Memory B cell (primary cell): ENCODE data around the gene AMOTL2.

ENCODE experiments used
- ATAC-seq: fragments of 150-1000 bp; cut with Tn5 transposase; 2 replicates; pipeline ENCODE4 v1.10.0; 2021; ENCODE audit warnings: low read depth, mild to moderate bottlenecking, moderate library complexity
- DNase-seq, 2 donors: peaks; one replicate each; pipeline ENCODE4 v3.0.0; 2022; ENCODE audit warnings: low spot score in 2 of 2
- H3K27ac Mint-ChIP-seq: one replicate; pipeline ENCODE4 v1.8.0; 2022; ENCODE audit warnings: mild to moderate bottlenecking, moderate library complexity, mixed read lengths
- H3K27me3 Mint-ChIP-seq: one replicate; pipeline ENCODE4 v1.8.0; 2022; ENCODE audit warnings: mixed read lengths
- H3K36me3 Mint-ChIP-seq: one replicate; pipeline ENCODE4 v1.8.0; 2022; ENCODE audit warnings: mild to moderate bottlenecking, mixed read lengths
- H3K4me1 Mint-ChIP-seq: one replicate; pipeline ENCODE4 v1.8.0; 2022; ENCODE audit warnings: mixed read lengths
- H3K4me3 Mint-ChIP-seq: one replicate; pipeline ENCODE4 v1.8.0; 2022; ENCODE audit warnings: mild to moderate bottlenecking, moderate library complexity, mixed read lengths
- H3K9me3 Mint-ChIP-seq: one replicate; pipeline ENCODE4 v1.8.0; 2022; ENCODE audit warnings: mixed read lengths

AMOTL2 gene

DNA sequence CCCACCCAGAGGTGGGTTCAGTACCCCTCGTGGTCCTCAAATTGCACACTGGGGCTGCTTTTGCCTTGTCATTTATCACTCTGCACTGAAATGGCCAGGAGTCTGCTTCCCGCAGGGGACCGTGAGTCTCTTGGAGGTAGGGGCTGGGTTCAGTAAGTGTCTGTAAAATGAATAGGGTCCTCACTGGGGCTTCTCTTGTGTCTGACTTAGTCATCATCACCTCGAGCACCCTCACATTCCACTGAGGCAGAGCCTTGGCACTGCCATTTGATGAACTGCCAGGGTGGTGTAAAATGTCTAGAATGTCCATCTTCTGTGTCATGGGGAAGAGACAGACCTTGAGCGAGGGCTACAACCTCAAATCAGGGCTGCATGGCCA, 62.6 kb downstream of the AMOTL2 start:
- H3K4me1 Mint-ChIP-seq, result peaks cover 6% of the 10 kb centered on the region
- H3K27ac Mint-ChIP-seq, result no peak overlapping the region
- H3K4me3 Mint-ChIP-seq, result no peak overlapping the region
- no peak for DNase-seq
- no peaks in the 10 kb centered on the region for H3K36me3 Mint-ChIP-seq
- H3K9me3 Mint-ChIP-seq, result no peaks in the 10 kb centered on the region
- no peak for ATAC-seq
- peaks cover 20% of the 10 kb centered on the region for H3K27me3 Mint-ChIP-seq

DNA sequence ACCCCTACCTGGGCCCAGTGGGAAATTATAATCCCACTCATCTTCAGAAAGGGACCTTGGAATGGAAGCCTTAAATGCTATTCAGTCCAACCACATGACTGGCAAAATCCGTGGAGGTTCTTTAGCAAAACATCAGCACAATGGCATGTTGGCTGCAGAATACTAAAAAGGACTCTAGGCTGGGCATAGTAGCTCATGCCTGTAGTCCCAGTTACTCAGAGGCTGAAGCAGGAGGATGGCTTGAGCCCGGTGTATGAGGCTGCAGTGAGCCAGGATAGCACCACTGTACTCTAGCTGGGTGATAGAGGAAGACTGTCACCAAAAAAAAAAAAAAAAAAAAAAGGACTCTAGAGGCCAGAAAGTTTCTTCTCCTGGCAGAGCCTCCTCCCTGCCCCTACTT, 63.0 kb downstream of the AMOTL2 start:
- ATAC-seq (no peak), DNase-seq (no peak)
- H3K27me3 Mint-ChIP-seq, result peaks cover 20% of the 10 kb centered on the region
- peaks cover 6% of the 10 kb centered on the region for H3K4me1 Mint-ChIP-seq
- no peaks in the 10 kb centered on the region for H3K9me3 Mint-ChIP-seq
- H3K27ac Mint-ChIP-seq, result no peak overlapping the region
- no peaks in the 10 kb centered on the region for H3K36me3 Mint-ChIP-seq
- no peak overlapping the region for H3K4me3 Mint-ChIP-seq

DNA sequence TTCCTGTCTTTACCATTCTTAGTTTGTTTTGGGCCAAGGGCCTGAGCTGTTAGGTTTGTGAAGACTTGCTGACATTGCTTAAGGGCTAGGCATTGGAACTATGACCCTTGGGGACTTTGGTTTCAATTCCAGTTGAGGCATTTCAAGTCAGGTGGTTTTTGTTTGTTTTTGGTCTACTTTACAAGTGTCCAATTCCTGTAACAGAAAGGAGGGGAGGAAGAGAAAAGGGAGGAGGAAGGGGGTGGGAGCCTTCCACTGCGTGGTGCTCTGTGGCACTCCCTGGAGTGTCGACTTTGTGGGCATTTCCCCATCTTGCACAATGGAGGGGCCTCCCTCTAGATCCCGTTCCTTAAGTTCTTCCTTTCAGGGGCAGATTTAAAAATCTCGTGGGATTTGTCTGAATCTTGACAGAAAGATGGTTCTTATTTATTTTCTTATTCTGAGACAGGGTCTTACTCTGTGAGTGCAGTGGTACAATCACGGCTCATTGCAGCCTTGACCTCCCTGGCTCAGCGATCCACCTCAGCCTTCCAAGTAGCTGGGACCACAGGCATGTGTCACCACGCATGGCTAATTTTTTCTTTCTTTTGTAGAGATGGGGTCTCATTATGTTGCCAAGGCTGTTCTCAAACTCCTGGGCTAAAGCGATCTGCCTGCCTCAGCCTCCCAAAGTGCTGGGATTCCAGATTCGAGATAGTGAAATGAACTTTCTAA, 64.1 kb downstream of the AMOTL2 start:
- Mint-ChIP-seq H3K4me3 (no peak overlapping the region), H3K27me3 (peaks cover 20% of the 10 kb centered on the region), H3K27ac (no peak overlapping the region), H3K9me3 (no peaks in the 10 kb centered on the region), H3K36me3 (no peaks in the 10 kb centered on the region), H3K4me1 (peaks cover 6% of the 10 kb centered on the region)
- ATAC-seq (no peak), DNase-seq (no peak)

DNA sequence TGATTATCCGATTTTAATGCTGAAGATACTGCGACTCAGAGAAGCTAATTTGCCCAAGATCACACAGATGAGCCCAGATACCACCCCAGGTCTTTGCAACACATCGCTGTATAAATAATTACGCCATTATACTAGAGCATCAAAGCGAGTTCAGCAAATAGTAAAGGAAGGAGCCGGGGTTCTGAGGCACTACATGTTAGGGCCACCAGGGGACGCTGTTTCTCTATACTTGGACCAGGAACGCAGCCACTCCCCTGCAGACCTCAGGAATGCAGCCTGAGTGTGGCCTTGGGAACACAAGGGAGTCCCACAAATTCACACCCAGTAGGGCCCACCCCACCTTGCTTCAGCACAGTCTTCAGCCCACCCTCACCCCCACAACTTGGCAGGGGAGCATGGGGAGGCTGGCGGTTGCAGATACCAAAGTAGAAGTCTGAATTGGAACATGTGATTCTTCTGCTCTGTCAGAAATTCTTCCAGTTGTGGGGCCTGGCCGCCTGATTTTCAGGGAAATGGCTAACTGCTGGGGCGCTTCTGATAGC, 65.8 kb downstream of the AMOTL2 start:
- H3K9me3 Mint-ChIP-seq, result no peaks in the 10 kb centered on the region
- peaks cover 6% of the 10 kb centered on the region for H3K4me1 Mint-ChIP-seq
- peak overlapping the region; percentile 58 for H3K4me3 Mint-ChIP-seq
- ATAC-seq (peak; percentile 56), DNase-seq (peak; percentile 57 to 59)
- peaks cover 15% of the 10 kb centered on the region for H3K27me3 Mint-ChIP-seq
- H3K27ac Mint-ChIP-seq, result no peak overlapping the region
- H3K36me3 Mint-ChIP-seq, result no peaks in the 10 kb centered on the region

DNA sequence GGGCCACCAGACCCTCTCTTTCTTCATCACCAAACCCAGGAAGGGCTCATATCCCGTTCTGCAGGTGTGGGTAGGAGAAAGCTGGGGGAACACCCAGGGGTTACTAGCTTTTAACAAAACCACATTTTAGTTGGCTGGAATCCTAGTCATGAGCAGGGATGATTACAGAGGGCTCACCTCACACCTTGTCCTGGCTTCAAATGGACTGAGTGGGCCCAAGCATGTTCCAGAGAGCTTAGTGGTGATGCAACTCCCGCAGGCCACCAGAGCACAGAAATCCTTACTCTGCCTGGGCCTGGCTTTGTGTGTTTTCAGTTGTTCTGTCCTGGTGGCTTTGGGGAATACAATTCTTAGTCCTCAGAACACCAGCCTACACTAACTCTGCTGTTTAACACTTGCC, 66.8 kb downstream of the AMOTL2 start:
- Mint-ChIP-seq H3K4me3 (no peak overlapping the region), H3K9me3 (no peaks in the 10 kb centered on the region), H3K4me1 (peaks cover 6% of the 10 kb centered on the region), H3K27ac (no peak overlapping the region), H3K36me3 (no peaks in the 10 kb centered on the region), H3K27me3 (peaks cover 13% of the 10 kb centered on the region)
- DNase-seq (no peak), ATAC-seq (no peak)

DNA sequence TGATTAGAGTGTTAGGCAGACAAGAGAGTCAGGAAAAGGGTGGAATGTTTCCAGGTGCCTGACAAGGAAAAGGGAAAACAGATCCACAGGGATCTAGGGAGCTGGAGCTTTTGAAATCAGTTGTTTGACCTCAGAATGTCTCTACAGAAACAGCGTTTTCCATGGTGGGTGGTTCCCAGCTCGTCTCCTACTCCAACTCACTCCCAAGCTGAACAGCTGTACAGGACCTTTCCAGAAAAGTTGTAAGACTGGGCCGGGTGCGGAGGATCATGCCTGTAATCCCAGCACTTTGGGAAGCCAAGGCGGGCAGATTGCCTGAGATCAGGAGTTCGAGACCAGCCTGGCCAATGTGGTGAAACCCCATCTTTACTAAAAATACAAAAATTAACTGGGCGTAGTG, 67.9 kb downstream of the AMOTL2 start:
- H3K4me1 Mint-ChIP-seq, result peaks cover 6% of the 10 kb centered on the region

More for the DNA sequence above, 67.9 kb downstream of the AMOTL2 start:
- DNase-seq, result no peak
- no peaks in the 10 kb centered on the region for H3K36me3 Mint-ChIP-seq
- ATAC-seq, result no peak
- no peaks in the 10 kb centered on the region for H3K9me3 Mint-ChIP-seq
- H3K27ac Mint-ChIP-seq, result no peak overlapping the region
- H3K27me3 Mint-ChIP-seq, result peaks cover 8% of the 10 kb centered on the region
- no peak overlapping the region for H3K4me3 Mint-ChIP-seq
